NT2/D1 (cell line): ENCODE data around the gene CTSD.

Experiments used
- DNase-seq: peaks from one replicate; pipeline ENCODE4 v3.0.0-alpha.2; 2011; ENCODE audit warnings: low read depth, low spot score
- H3K27me3 ChIP-seq: 2 replicates; pipeline ENCODE4 v1.6.0; 2011; ENCODE audit warnings: mild to moderate bottlenecking; ENCODE audit not compliant: insufficient read length, insufficient read depth
- H3K36me3 ChIP-seq: 2 replicates; pipeline ENCODE4 v1.6.1; 2011; ENCODE audit warnings: mild to moderate bottlenecking, low read length, mixed read lengths; ENCODE audit not compliant: insufficient read depth, insufficient read length
- H3K4me1 ChIP-seq: 2 replicates; pipeline ENCODE4 v1.5.1; 2011; ENCODE audit not compliant: insufficient read depth, insufficient read length
- H3K4me3 ChIP-seq: 2 replicates; pipeline ENCODE4 v1.5.1; 2011; ENCODE audit warnings: low read depth; ENCODE audit not compliant: insufficient read length
- H3K9ac ChIP-seq: 2 replicates; pipeline ENCODE4 v1.6.0; 2011; ENCODE audit warnings: low read depth; ENCODE audit not compliant: insufficient read length
- H3K9me3 ChIP-seq: 2 replicates; pipeline ENCODE4 v1.5.1; 2011; ENCODE audit warnings: mild to moderate bottlenecking, low read length; ENCODE audit not compliant: insufficient read depth
- SUZ12 ChIP-seq: IDR thresholded peaks from 2 replicates; pipeline ENCODE4 v1.6.1; 2011; ENCODE audit not compliant: insufficient read length, insufficient read depth; ENCODE audit errors: extremely low read depth
- YY1 ChIP-seq: IDR thresholded peaks from 2 replicates; pipeline ENCODE4 v1.6.1; 2011; ENCODE audit not compliant: insufficient read length, insufficient read depth
- ZNF274 ChIP-seq: IDR thresholded peaks from 2 replicates; pipeline ENCODE4 v1.6.1; 2011; ENCODE audit warnings: mild to moderate bottlenecking, low read depth, low read length

The CTSD gene

DNA sequence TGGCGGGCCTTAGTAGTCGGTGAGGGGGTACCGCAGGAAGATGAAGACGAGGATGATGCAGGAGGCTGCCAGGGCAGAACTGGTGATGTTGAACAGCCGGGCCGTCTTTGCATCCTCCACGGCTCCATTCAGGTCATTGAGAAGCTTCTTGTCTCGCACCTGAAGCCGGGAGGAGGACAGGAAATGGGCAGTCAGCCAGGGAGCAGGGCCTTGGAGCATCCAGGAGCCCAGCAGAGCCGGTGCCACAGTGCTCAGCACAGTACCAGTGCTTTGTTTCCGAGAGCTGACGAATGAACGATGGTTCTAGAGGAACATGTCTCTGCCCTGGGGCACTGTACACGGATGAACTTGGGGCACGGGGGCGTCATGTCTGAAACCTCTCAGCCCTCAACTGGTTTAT, 28.5 kb downstream of the CTSD start:
- no peak overlapping the region for H3K9ac ChIP-seq
- peaks cover 52% of the 10 kb centered on the region for H3K27me3 ChIP-seq
- DNase-seq = no peak
- H3K4me3 ChIP-seq = no peak overlapping the region
- peaks cover 15% of the 10 kb centered on the region for H3K9me3 ChIP-seq
- no peaks in the 10 kb centered on the region for H3K36me3 ChIP-seq
- H3K4me1 ChIP-seq = no peaks in the 10 kb centered on the region
- TF ChIP-seq SUZ12 = no peak

DNA sequence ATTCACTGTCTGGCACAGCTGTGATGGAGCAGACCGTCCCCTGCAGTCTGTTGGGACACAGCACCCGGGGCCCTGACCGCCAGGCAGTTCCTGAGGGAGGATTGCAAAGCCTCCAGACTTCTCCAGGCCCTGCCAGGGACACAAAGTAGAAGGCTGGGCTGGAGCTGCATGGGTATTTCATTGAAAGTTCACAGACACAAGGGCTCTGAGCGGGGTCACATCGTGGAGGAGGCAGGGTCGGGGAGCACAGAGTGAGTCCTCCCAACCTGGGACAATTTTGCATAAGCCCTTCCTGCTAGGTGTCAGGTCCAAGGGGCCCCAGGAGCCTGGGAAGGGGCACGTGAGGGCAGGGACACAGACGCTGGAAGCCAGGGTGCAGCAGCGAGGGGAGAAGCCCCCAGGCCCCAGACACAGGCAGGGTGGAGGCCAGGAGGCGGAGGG, 29.1 kb downstream of the CTSD start:
- DNase-seq = no peak
- Histone ChIP-seq H3K9ac (no peak overlapping the region), H3K27me3 (peaks cover 51% of the 10 kb centered on the region), H3K36me3 (no peaks in the 10 kb centered on the region), H3K4me3 (no peak overlapping the region), H3K4me1 (no peaks in the 10 kb centered on the region), H3K9me3 (peaks cover 15% of the 10 kb centered on the region)
- no peak for TF ChIP-seq ZNF274
- TF ChIP-seq YY1 = no peak
- TF ChIP-seq SUZ12 = no peak

DNA sequence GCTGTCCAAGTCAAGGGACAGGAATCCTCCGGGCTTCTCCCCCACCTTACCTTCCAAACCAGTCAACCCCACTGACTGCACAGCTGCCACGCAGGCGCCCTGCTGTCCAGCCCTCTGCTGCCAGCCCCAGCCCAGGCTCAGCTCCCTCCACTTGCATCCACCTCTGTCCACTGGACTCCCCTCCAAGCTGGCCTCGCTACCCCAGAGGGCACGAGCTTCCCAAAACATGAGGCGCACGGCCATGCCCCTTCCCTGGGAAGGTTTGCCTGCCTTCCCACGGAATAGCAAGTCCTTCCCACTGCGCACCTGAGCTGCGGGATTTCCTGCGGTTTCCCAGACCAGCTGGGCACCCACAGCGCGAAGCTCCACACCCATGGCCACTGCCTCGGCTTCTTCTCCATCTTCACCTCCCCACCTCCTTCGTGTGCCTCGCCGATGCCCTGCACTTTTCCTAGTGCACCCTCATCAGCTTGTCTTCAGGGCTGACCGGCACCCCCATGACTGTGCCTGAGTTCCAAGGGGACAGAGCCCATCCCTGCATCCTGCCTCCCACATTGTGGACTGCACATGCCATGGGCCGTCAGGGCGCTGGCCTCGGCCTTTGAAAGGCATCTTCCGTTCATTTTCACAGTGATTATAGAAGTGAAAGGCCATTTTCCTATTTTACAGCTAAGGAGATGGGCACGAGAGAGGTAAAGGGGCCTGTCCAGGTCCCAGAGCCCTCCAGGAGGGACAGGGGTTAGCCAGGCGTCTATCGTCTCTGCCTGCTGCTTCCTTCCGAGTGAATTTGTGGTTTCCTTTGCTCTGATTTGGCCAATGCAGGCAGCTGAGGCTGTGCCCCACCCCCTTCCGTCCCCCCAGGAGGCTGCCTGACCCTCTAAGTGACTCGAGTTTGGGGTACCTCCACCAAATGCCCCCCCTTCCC, 29.7 kb downstream of the CTSD start:
- no peak for TF ChIP-seq SUZ12
- no peak for TF ChIP-seq ZNF274
- TF ChIP-seq YY1 = no peak
- H3K4me1 ChIP-seq = no peaks in the 10 kb centered on the region
- H3K36me3 ChIP-seq = no peaks in the 10 kb centered on the region
- no peak overlapping the region for H3K9ac ChIP-seq
- H3K9me3 ChIP-seq = peaks cover 15% of the 10 kb centered on the region
- no peak overlapping the region for H3K4me3 ChIP-seq
- no peak for DNase-seq
- H3K27me3 ChIP-seq = peaks cover 45% of the 10 kb centered on the region

DNA sequence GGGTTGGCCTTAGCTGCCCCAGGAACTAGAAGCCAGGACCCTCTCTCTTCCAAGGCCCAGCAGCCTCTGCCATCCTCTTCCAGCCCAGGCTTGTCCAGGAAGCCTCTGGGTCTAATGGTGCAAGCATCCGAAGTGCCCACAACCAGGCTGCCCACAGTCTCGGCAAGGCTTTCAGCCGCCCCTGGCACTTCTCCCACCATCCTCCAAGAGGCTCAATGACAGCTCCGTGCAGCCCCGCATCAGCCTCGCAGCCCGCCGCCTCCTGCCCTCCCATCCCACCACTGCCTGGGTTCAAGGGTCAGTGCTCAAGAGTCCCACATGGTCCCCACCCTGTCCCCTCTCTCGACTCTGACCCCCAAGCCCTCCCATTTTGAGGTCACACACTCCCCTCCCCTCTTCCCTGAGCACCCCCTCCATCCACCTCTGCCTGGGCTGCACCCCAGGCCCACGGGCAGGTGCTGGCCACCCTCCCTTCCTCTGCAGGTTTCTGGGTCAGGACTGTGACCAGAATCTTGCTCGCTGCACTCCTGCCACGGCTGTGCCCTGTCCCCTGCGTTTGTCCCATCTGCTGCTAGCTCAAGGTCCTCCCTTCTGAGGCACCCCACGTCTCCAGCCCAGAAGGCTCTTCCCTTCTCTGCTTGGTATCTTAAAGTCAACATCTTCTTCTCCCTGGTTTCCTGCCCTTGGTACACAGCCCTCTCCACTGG, 30.6 kb downstream of the CTSD start:
- no peaks in the 10 kb centered on the region for H3K36me3 ChIP-seq
- peaks cover 41% of the 10 kb centered on the region for H3K27me3 ChIP-seq
- H3K9me3 ChIP-seq = peaks cover 15% of the 10 kb centered on the region
- no peak overlapping the region for H3K9ac ChIP-seq
- no peak for DNase-seq
- H3K4me1 ChIP-seq = no peaks in the 10 kb centered on the region
- no peak for TF ChIP-seq YY1
- no peak overlapping the region for H3K4me3 ChIP-seq

DNA sequence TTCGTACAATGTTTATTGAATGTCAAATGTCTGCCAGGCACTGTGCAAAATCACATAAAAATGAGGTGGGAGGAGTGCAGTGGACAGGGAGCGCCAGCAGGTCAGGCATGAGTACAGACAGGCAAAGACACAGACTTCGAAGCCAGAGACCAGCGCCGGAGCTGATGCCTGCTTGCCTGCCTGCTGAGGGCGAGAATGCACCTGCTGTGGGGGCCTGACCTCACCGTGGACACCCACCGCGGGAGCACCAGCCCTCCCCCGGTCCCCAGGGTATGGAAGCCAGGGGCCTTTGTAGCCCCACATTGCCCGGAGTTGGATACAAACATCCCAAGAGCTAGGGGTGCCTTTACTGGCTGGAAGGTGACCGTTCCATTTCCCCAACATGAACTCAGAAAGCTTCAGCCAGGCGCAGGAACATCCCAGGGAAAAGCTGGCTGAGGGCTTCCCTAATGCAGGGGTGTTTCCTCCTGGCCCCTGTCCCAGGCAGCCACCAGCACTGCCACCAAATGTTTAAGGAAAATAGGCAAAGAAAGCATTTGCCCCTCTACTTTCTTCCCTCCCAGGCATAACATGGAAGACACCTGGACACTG, 31.2 kb downstream of the CTSD start:
- no peak for DNase-seq
- TF ChIP-seq ZNF274 (no peak), SUZ12 (no peak), YY1 (no peak)
- H3K9me3 ChIP-seq = peaks cover 14% of the 10 kb centered on the region
- no peak overlapping the region for H3K4me3 ChIP-seq
- no peak overlapping the region for H3K9ac ChIP-seq
- H3K27me3 ChIP-seq = peaks cover 35% of the 10 kb centered on the region
- no peaks in the 10 kb centered on the region for H3K36me3 ChIP-seq
- no peaks in the 10 kb centered on the region for H3K4me1 ChIP-seq

DNA sequence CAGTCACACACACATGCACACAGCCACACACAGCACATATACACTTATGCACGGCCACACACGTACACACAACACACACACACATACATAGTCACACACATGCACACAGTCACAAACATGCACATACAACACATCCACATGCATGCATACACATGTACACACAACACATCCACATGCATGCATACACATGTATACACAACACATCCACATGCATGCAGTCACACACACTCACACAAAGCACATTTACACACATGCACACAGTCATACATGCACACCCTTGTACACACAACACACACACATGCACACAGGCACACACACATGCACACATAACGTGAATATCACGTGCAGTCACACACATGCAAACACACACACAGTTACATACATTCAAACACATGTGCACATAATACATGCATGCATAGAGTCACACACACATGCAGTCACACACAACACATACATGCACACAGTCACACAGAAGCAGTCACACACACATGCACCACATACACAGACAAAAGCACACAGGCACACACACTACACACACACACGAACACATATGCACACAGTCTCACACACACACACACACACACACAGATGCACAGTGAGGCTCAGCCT, 32.2 kb downstream of the CTSD start:
- Histone ChIP-seq H3K9ac (no peak overlapping the region), H3K9me3 (peaks cover 4% of the 10 kb centered on the region), H3K36me3 (no peaks in the 10 kb centered on the region), H3K4me1 (no peaks in the 10 kb centered on the region), H3K4me3 (no peak overlapping the region), H3K27me3 (peaks cover 25% of the 10 kb centered on the region)
- no peak for DNase-seq
- TF ChIP-seq SUZ12 = no peak

DNA sequence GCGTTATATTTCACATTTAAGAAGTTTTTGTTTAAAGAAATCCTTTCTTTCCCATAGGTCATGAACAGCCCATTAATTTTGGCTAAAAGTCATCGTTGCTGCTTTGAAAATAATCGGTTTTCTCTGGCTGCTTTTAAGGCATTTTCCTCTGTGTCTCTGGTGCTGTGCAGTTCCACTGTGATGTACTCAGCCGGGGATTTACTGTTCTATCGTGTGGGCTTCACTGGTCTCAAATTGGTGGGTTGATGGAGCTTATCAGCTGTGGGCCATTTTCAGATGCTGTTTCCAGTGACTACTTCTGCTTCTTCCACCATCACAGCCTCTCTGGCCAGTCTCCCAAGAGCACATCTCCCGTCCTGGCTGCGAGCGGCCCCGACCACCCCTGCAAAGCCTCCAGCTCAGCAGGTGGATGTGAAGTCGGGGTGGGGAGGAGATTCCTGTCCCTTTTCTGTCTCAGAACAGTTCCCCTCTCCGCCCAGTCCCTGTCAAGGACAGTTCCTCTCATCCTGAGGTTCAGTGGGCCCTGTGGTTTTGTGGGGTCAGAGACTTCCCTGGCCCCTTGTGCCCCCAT, 33.6 kb downstream of the CTSD start:
- no peak overlapping the region for H3K9ac ChIP-seq
- no peak for DNase-seq
- peaks cover 14% of the 10 kb centered on the region for H3K27me3 ChIP-seq
- no peak for TF ChIP-seq SUZ12
- no peak for TF ChIP-seq YY1
- TF ChIP-seq ZNF274 = no peak
- H3K4me1 ChIP-seq = no peaks in the 10 kb centered on the region
- no peaks in the 10 kb centered on the region for H3K36me3 ChIP-seq
- H3K9me3 ChIP-seq = no peaks in the 10 kb centered on the region
- no peak overlapping the region for H3K4me3 ChIP-seq
